Lung (tissue), 12 donors: Measurements from ENCODE around the gene CHAF1B. TPM values are rescaled to one million over a fixed set of nuclear protein-coding genes. Genes with fewer than 3 reads are reported as not detected.

Source experiments
- ATAC-seq: fragments of 200-7000 bp; cut with Tn5 transposase; one replicate; pipeline ENCODE4 v1.9.1; 2020; ENCODE audit warnings: moderate number of reproducible peaks; ENCODE audit not compliant: insufficient read depth, low FRiP score
- DNase-seq, 3 donors: peaks; one replicate each; pipeline ENCODE4 v3.0.0-alpha.2; 2013 to 2017
- H3K27ac ChIP-seq, 2 donors: one replicate each; pipeline ENCODE4 v1.5.1; 2013; ENCODE audit warnings: mild to moderate bottlenecking in 2 of 2, moderate library complexity in 2 of 2, control low read depth in 1 of 2, inconsistent platforms in 1 of 2, low read depth in 1 of 2, low read length in 1 of 2
- H3K27me3 ChIP-seq, 3 donors: one replicate each; pipeline ENCODE4 v1.5.1; 2013; ENCODE audit warnings: low read length in 2 of 3; ENCODE audit not compliant: control insufficient read depth in 3 of 3, insufficient read depth in 3 of 3
- H3K36me3 ChIP-seq, 4 donors: one replicate each; pipeline ENCODE4 v1.5.1; 2013; ENCODE audit warnings: low read length in 4 of 4, mild to moderate bottlenecking in 1 of 4, moderate library complexity in 1 of 4; ENCODE audit not compliant: control insufficient read depth in 4 of 4, insufficient read depth in 4 of 4
- H3K4me1 ChIP-seq, 5 donors: one replicate each; pipeline ENCODE4 v1.5.1; 2013; ENCODE audit warnings: low read length in 5 of 5, mild to moderate bottlenecking in 2 of 5, moderate library complexity in 1 of 5; ENCODE audit not compliant: control insufficient read depth in 5 of 5, insufficient read depth in 5 of 5
- H3K4me3 ChIP-seq: one replicate; pipeline ENCODE4 v1.5.1; 2013; ENCODE audit warnings: mild to moderate bottlenecking, control low read depth, moderate library complexity
- H3K9ac ChIP-seq, 2 donors: one replicate each; pipeline ENCODE4 v1.5.1; 2013; ENCODE audit warnings: low read length in 2 of 2, control low read depth in 1 of 2; ENCODE audit not compliant: insufficient read depth in 1 of 2
- H3K9me3 ChIP-seq, 4 donors: one replicate each; pipeline ENCODE4 v1.5.1; 2013; ENCODE audit warnings: low read length in 3 of 4, mild to moderate bottlenecking in 1 of 4, moderate library complexity in 1 of 4; ENCODE audit not compliant: control insufficient read depth in 4 of 4, insufficient read depth in 3 of 4
- CTCF ChIP-seq: IDR thresholded peaks from 2 replicates; pipeline ENCODE4 v1.5.1; 2012; ENCODE audit warnings: mild to moderate bottlenecking; ENCODE audit errors: control extremely low read depth, extremely low read depth
- WGBS, 2 donors: extraction: QIAGEN DNeasy Blood & Tissue Kit; methylation state at CpG; one replicate each; pipeline ENCODE4 v1.1.7; 2013; 5-methylcytosine and 5-hydroxymethylcytosine counted together
- polyA plus RNA-seq, 2 donors: library from polyadenylated mRNA; stranded (reverse); fragments of 200-250 nt; gene quantifications; one replicate each; pipeline ENCODE4 v1.2.1, GENCODE V29; 2013
- total RNA-seq, 2 donors: library from RNA; depleted of rRNA in 1 of 2; stranded (reverse); fragments of >200 nt in 1 of 2; gene quantifications; one replicate each; pipeline ENCODE4 v1.2.1, GENCODE V29; 2014 to 2021
- donor health status: control.
- donor health status: control.
- donor health status: Bipolar disorder and iron deficiency.
- donor health status: healthy.
- donor health status: DM: yes; HTN: yes; CAD: no.

The CHAF1B gene
- total and polyA plus RNA-seq, 4 donors = 1.3 to 3.4 (median 1.6) TPM

- 85 to 94% methylated on average over 16 of the region's 16 CpGs for WGBS, 2 donors
- H3K27me3 ChIP-seq = no peaks in the 10 kb centered on the region
- H3K4me3 ChIP-seq = no peak overlapping the region
- H3K27ac ChIP-seq = no peak overlapping the region
- H3K9ac ChIP-seq = no peak overlapping the region
- no peak for DNase-seq
- H3K4me1 ChIP-seq = peaks cover 0 to 5% (median 0%) of the 10 kb centered on the region in 5 donors
- no peaks in the 10 kb centered on the region for H3K36me3 ChIP-seq
- H3K9me3 ChIP-seq = peaks cover 0 to 3% (median 0%) of the 10 kb centered on the region in 4 donors
- no peak for TF ChIP-seq CTCF
- no peak for ATAC-seq
Measured at GRCh38 chr21:36460866-36461265, 75.7 kb downstream of the CHAF1B start.

- Histone ChIP-seq H3K27ac (no peak overlapping the region), H3K4me1 (peaks cover 0 to 5% (median 0%) of the 10 kb centered on the region in 5 donors), H3K9ac (no peak overlapping the region), H3K4me3 (no peak overlapping the region), H3K36me3 (no peaks in the 10 kb centered on the region), H3K9me3 (peaks cover 0 to 3% (median 0%) of the 10 kb centered on the region in 4 donors), H3K27me3 (no peaks in the 10 kb centered on the region)
- TF ChIP-seq CTCF = no peak
- DNase-seq (no peak), ATAC-seq (no peak)
- 90 to 95% methylated on average over 34 of the region's 34 CpGs for WGBS, 2 donors
Measured at GRCh38 chr21:36461277-36461917, 76.2 kb downstream of the CHAF1B start.

GRCh38 chr21:36461918-36462486, 76.8 kb downstream of the CHAF1B start:
- ATAC-seq (no peak), DNase-seq (no peak)
- no peaks in the 10 kb centered on the region for H3K27me3 ChIP-seq
- H3K9ac ChIP-seq = no peak overlapping the region
- 61 to 79% methylated on average over 14 of the region's 14 CpGs for WGBS, 2 donors
- peaks cover 0 to 5% (median 0%) of the 10 kb centered on the region in 5 donors for H3K4me1 ChIP-seq
- no peak overlapping the region for H3K27ac ChIP-seq
- TF ChIP-seq CTCF = no peak
- H3K36me3 ChIP-seq = no peaks in the 10 kb centered on the region
- H3K9me3 ChIP-seq = peaks cover 0 to 3% (median 0%) of the 10 kb centered on the region in 4 donors
- H3K4me3 ChIP-seq = no peak overlapping the region

GRCh38 chr21:36463204-36463603, 78.0 kb downstream of the CHAF1B start:
- Histone ChIP-seq H3K4me1 (peaks cover 0 to 5% (median 0%) of the 10 kb centered on the region in 5 donors), H3K27ac (no peak overlapping the region), H3K9ac (no peak overlapping the region), H3K27me3 (no peaks in the 10 kb centered on the region), H3K4me3 (no peak overlapping the region), H3K36me3 (no peaks in the 10 kb centered on the region), H3K9me3 (peaks cover 0 to 3% (median 0%) of the 10 kb centered on the region in 4 donors)
- WGBS, 2 donors = 91% methylated on average over 10 of the region's 10 CpGs
- ATAC-seq (no peak), DNase-seq (no peak)
- no peak for TF ChIP-seq CTCF
